Fibroblast of mammary gland (primary cell): ENCODE measurements around the gene ZSCAN21.

Experiments used
- DNase-seq: peaks from one replicate; pipeline ENCODE4 v3.0.0-alpha.2; 2010; ENCODE audit warnings: low read depth
- H3K4me3 ChIP-seq: 2 replicates; pipeline ENCODE4 v1.5.1; 2011; ENCODE audit warnings: low read depth, mild to moderate bottlenecking, low read length, moderate library complexity; ENCODE audit not compliant: control insufficient read depth
- TF ChIP-seq, protein P1 (sequence below): conservative IDR thresholded peaks from 2 replicates; pipeline ENCODE4 v1.5.1; 2011; ENCODE audit warnings: low read depth, low read length, inconsistent platforms; ENCODE audit not compliant: control insufficient read depth, insufficient read depth

The ZSCAN21 gene

GRCh38 chr7:100091411-100092181, 42.0 kb downstream of the ZSCAN21 start:
- TF ChIP-seq, protein P1, sequence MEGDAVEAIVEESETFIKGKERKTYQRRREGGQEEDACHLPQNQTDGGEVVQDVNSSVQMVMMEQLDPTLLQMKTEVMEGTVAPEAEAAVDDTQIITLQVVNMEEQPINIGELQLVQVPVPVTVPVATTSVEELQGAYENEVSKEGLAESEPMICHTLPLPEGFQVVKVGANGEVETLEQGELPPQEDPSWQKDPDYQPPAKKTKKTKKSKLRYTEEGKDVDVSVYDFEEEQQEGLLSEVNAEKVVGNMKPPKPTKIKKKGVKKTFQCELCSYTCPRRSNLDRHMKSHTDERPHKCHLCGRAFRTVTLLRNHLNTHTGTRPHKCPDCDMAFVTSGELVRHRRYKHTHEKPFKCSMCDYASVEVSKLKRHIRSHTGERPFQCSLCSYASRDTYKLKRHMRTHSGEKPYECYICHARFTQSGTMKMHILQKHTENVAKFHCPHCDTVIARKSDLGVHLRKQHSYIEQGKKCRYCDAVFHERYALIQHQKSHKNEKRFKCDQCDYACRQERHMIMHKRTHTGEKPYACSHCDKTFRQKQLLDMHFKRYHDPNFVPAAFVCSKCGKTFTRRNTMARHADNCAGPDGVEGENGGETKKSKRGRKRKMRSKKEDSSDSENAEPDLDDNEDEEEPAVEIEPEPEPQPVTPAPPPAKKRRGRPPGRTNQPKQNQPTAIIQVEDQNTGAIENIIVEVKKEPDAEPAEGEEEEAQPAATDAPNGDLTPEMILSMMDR: peak; percentile 8
- no peak for DNase-seq
- no peak overlapping the region for H3K4me3 ChIP-seq

GRCh38 chr7:100093054-100093453, 43.5 kb downstream of the ZSCAN21 start:
- TF ChIP-seq, protein P1: no peak
- DNase-seq: no peak
- H3K4me3 ChIP-seq: no peak overlapping the region

DNA sequence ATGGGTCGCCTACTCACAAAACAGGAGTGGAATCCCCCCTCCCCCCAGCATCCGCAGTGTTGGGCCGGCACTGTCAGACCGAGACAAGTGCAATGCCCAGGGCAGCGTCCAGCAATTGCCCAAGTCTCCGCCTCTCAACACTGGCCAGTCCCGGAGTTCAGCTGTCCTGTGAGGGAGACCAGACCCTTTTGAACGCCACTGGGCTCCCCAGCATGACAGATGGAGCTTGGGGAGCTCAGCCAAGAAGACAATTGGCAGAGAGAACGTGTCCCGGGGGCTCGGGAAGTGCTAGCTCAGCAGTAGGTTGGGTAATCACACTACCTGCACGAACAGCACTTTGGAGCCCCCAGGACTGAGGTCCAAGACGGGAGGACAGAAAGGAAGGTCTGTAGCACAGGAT, 43.9 kb downstream of the ZSCAN21 start:
- TF ChIP-seq, protein P1: no peak
- DNase-seq: no peak

GRCh38 chr7:100093925-100094486, 44.4 kb downstream of the ZSCAN21 start:
- no peak for DNase-seq
- H3K4me3 ChIP-seq: no peak overlapping the region
- TF ChIP-seq, protein P1: no peak

More for the DNA sequence above, 43.9 kb downstream of the ZSCAN21 start:
- no peak overlapping the region for H3K4me3 ChIP-seq

DNA sequence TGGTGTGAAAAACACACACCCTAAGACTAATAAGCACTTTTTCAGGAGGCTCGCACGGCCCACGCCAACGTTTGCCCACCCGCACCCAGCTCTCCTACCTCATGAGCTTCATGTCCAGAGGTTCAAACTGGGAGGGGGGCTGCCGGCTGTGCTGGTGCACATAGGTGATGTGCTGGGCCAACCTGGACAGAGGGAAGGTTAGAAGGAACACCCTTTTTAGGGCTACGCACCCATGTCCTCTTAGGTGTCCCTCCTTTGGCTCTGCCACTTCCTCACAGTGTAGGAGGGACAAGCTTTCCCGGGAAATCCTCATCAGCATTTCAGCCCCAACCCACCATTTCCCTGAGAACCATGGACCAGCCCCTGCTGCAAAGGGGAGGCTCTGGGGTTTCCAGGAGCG, 45.7 kb downstream of the ZSCAN21 start:
- H3K4me3 ChIP-seq: no peak overlapping the region
- TF ChIP-seq, protein P1: no peak
- no peak for DNase-seq

GRCh38 chr7:100095704-100096103, 46.1 kb downstream of the ZSCAN21 start:
- DNase-seq: no peak
- TF ChIP-seq, protein P1: no peak
- no peak overlapping the region for H3K4me3 ChIP-seq
